H9 (cell line): ENCODE results near the gene MAP2K1. TPM values are rescaled to one million over a fixed set of nuclear protein-coding genes. Genes with fewer than 3 reads are reported as not detected.

ENCODE experiments used
- DNase-seq: peaks from one replicate; pipeline ENCODE4 v3.0.0-alpha.2; 2017
- H2AFZ ChIP-seq: one replicate; pipeline ENCODE4 v1.6.1; 2013; ENCODE audit warnings: mild to moderate bottlenecking, low read length, control low read depth, moderate library complexity
- H2AK5ac ChIP-seq: 2 replicates; pipeline ENCODE4 v1.6.1; 2013; ENCODE audit warnings: low read length, control low read depth, mixed read lengths; ENCODE audit not compliant: insufficient read length
- H2BK120ac ChIP-seq: one replicate; pipeline ENCODE4 v1.6.1; 2013; ENCODE audit warnings: low read depth, mild to moderate bottlenecking, low read length, control low read depth, inconsistent platforms; ENCODE audit not compliant: poor library complexity, severe bottlenecking
- H2BK12ac ChIP-seq: 2 replicates; pipeline ENCODE4 v1.6.1; 2013; ENCODE audit warnings: low read length, control low read depth, mixed read lengths, low read depth; ENCODE audit not compliant: insufficient read length
- H2BK15ac ChIP-seq: 2 replicates; pipeline ENCODE4 v1.6.1; 2013; ENCODE audit warnings: low read depth, low read length, control low read depth
- H2BK20ac ChIP-seq: one replicate; pipeline ENCODE4 v1.6.1; 2013; ENCODE audit warnings: low read depth, mild to moderate bottlenecking, low read length, control low read depth, inconsistent platforms; ENCODE audit not compliant: poor library complexity, severe bottlenecking
- H2BK5ac ChIP-seq: 2 replicates; pipeline ENCODE4 v1.6.1; 2013; ENCODE audit warnings: low read length, control low read depth, mixed read lengths; ENCODE audit not compliant: insufficient read length
- H3K14ac ChIP-seq: 2 replicates; pipeline ENCODE4 v1.6.1; 2013; ENCODE audit warnings: low read length, control low read depth; ENCODE audit not compliant: insufficient read depth
- H3K18ac ChIP-seq: 2 replicates; pipeline ENCODE4 v1.6.1; 2013; ENCODE audit warnings: low read depth, mild to moderate bottlenecking, mixed read lengths, low read length, control low read depth; ENCODE audit not compliant: insufficient read length
- H3K23ac ChIP-seq: 2 replicates; pipeline ENCODE4 v1.6.1; 2013; ENCODE audit warnings: low read length, control low read depth, mixed read lengths, low read depth; ENCODE audit not compliant: insufficient read length
- H3K23me2 ChIP-seq: 2 replicates; pipeline ENCODE4 v1.6.1; 2013; ENCODE audit warnings: low read depth, mild to moderate bottlenecking, mixed read lengths, low read length, control low read depth; ENCODE audit not compliant: insufficient read length, poor library complexity, severe bottlenecking
- H3K27ac ChIP-seq: 2 replicates; pipeline ENCODE4 v1.5.1; 2013; ENCODE audit warnings: low read length, control low read depth, mixed read lengths, low read depth; ENCODE audit not compliant: insufficient read length
- H3K27me3 ChIP-seq: 2 replicates; pipeline ENCODE4 v1.6.1; 2013; ENCODE audit warnings: low read length, control low read depth, inconsistent platforms; ENCODE audit not compliant: insufficient read depth
- H3K4ac ChIP-seq: 2 replicates; pipeline ENCODE4 v1.6.1; 2013; ENCODE audit warnings: low read depth, mild to moderate bottlenecking, control low read depth, inconsistent platforms, low read length, moderate library complexity
- H3K4me1 ChIP-seq: 2 replicates; pipeline ENCODE4 v1.6.1; 2013; ENCODE audit warnings: low read length, control low read depth, inconsistent platforms; ENCODE audit not compliant: insufficient read depth
- H3K4me2 ChIP-seq: 2 replicates; pipeline ENCODE4 v1.6.1; 2013; ENCODE audit warnings: low read length, control low read depth, mixed read lengths; ENCODE audit not compliant: insufficient read length, insufficient read depth
- H3K56ac ChIP-seq: 2 replicates; pipeline ENCODE4 v1.6.1; 2013; ENCODE audit warnings: low read depth, mild to moderate bottlenecking, mixed read lengths, low read length, control low read depth; ENCODE audit not compliant: insufficient read length
- H3K79me1 ChIP-seq: 2 replicates; pipeline ENCODE4 v1.6.1; 2013; ENCODE audit warnings: low read depth, mild to moderate bottlenecking, moderate library complexity, low read length, control low read depth, inconsistent platforms; ENCODE audit not compliant: insufficient read depth, poor library complexity, severe bottlenecking
- H3K79me2 ChIP-seq: 2 replicates; pipeline ENCODE4 v1.6.1; 2013; ENCODE audit warnings: low read length, control low read depth, inconsistent platforms; ENCODE audit not compliant: insufficient read depth
- H3K9ac ChIP-seq: 2 replicates; pipeline ENCODE4 v1.6.1; 2013; ENCODE audit warnings: low read length, control low read depth, mixed read lengths; ENCODE audit not compliant: insufficient read length; ENCODE audit errors: extremely low read depth
- H3K9me3 ChIP-seq: one replicate; pipeline ENCODE4 v1.6.1; 2013; ENCODE audit warnings: low read depth, low read length, inconsistent platforms; ENCODE audit not compliant: control insufficient read depth
- H3T11ph ChIP-seq: one replicate; pipeline ENCODE4 v1.6.1; 2013; ENCODE audit warnings: mild to moderate bottlenecking, low read length, control low read depth, inconsistent platforms
- H4K20me1 ChIP-seq: one replicate; pipeline ENCODE4 v1.6.1; 2013; ENCODE audit not compliant: control insufficient read depth, insufficient read length, insufficient read depth
- H4K5ac ChIP-seq: 2 replicates; pipeline ENCODE4 v1.6.1; 2013; ENCODE audit warnings: low read depth, mild to moderate bottlenecking, mixed read lengths, low read length, control low read depth; ENCODE audit not compliant: insufficient read length
- H4K8ac ChIP-seq: replicated peaks from 2 replicates; pipeline ENCODE4 v1.6.1; 2013; ENCODE audit warnings: low read length, control low read depth, mixed read lengths, low read depth; ENCODE audit not compliant: insufficient read length
- H4K91ac ChIP-seq: 2 replicates; pipeline ENCODE4 v1.6.1; 2013; ENCODE audit warnings: low read depth, mild to moderate bottlenecking, moderate library complexity, mixed read lengths, low read length, control low read depth; ENCODE audit not compliant: insufficient read length
- H3K27ac Mint-ChIP-seq, 3 experiments: 2 replicates in 2 of 3; 3 replicates in 1 of 3; pipeline ENCODE4 v1.8.0; 2020 to 2021; ENCODE audit warnings: mixed read lengths in 3 of 3, mild to moderate bottlenecking in 1 of 3, moderate library complexity in 1 of 3
- H3K27me3 Mint-ChIP-seq: 2 replicates; pipeline ENCODE4 v1.8.0; 2021; ENCODE audit warnings: low read depth, mild to moderate bottlenecking, moderate library complexity, mixed read lengths
- H3K36me3 Mint-ChIP-seq, 3 experiments: 2 replicates in 2 of 3; 3 replicates in 1 of 3; pipeline ENCODE4 v1.8.0; 2020 to 2021; ENCODE audit warnings: low read depth in 3 of 3, mixed read lengths in 3 of 3; ENCODE audit not compliant: insufficient read depth in 1 of 3
- H3K4me1 Mint-ChIP-seq, 2 experiments: 2 replicates each; pipeline ENCODE4 v1.8.0; 2020; ENCODE audit warnings: mixed read lengths in 2 of 2
- H3K4me3 Mint-ChIP-seq, 2 experiments: 2 replicates in 1 of 2; 3 replicates in 1 of 2; pipeline ENCODE4 v1.8.0; 2020 to 2021; ENCODE audit warnings: mild to moderate bottlenecking in 2 of 2, mixed read lengths in 2 of 2, moderate library complexity in 1 of 2
- H3K9me3 Mint-ChIP-seq, 2 experiments: 2 replicates in 1 of 2; 3 replicates in 1 of 2; pipeline ENCODE4 v1.8.0; 2020; ENCODE audit warnings: mild to moderate bottlenecking in 2 of 2, mixed read lengths in 2 of 2, moderate library complexity in 1 of 2
- CTCF ChIP-seq: fragments of 200-600 bp; sonication (generic); conservative IDR thresholded peaks from 3 replicates; pipeline ENCODE4 v1.8.0; 2021; ENCODE audit warnings: antibody characterized with exemption, mild to moderate bottlenecking
- WGBS: extraction: QIAGEN DNeasy Blood & Tissue Kit; methylation state at CpG from one replicate; pipeline ENCODE4 v1.1.7; 2013; ENCODE audit warnings: missing lambda C conversion rate, low lambda C conversion rate, mixed read lengths; ENCODE audit not compliant: insufficient read length; ENCODE audit errors: extremely low coverage; 5-methylcytosine and 5-hydroxymethylcytosine counted together
- total RNA-seq: library from RNA; stranded (reverse); gene quantifications from 2 replicates; pipeline ENCODE4 v1.2.1, GENCODE V29; 2021

MAP2K1 gene
- total RNA-seq, 1 experiment from 2014 or later: 50.8 TPM

DNA sequence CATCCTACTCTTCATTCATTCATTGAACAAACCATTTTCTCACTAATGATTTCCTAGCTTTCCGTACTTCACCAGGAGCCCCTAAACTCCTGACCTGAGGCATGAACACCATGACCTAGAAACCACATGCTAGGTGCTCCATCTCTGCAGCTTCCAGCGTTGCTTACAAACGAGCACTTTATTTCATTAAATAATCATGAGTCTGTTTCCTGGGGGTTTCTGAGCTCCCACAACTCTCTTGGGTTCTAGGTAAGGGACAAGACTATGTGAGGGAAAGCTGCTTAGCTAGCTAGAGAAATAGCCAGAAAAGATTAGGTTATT is 1.3 kb downstream of the MAP2K1 start:
- peaks cover 28 to 36% of the 10 kb centered on the region in 2 experiments for H3K4me1 Mint-ChIP-seq
- H3K27ac ChIP-seq: no peak overlapping the region
- peaks cover 10% of the 10 kb centered on the region for H3K23me2 ChIP-seq
- no peak overlapping the region for H3T11ph ChIP-seq
- no peak overlapping the region for H2BK120ac ChIP-seq
- H3K9me3 ChIP-seq: no peaks in the 10 kb centered on the region
- no peak overlapping the region for H3K23ac ChIP-seq
- H3K9ac ChIP-seq: peak overlapping the region; percentile 78
- TF ChIP-seq CTCF: no peak
- H3K36me3 Mint-ChIP-seq: peaks cover 8 to 12% (median 9%) of the 10 kb centered on the region in 3 experiments; a peak in 5 of 7 replicates
- no peak overlapping the region for H2BK15ac ChIP-seq
- peak overlapping the region in 1 of 3 experiments; percentile 94; a peak in 2 of 7 replicates for H3K27ac Mint-ChIP-seq
- no peak for DNase-seq
- no peak overlapping the region for H4K5ac ChIP-seq
- H3K4me2 ChIP-seq: peak overlapping the region; percentile 99
- peak overlapping the region; percentile 83 to 94 for H3K4me3 Mint-ChIP-seq
- H3K4ac ChIP-seq: no peak overlapping the region
- no CpG with 5 or more reads among the region's 3 CpGs for WGBS
- H3K27me3 ChIP-seq: no peaks in the 10 kb centered on the region
- H3K79me1 ChIP-seq: no peaks in the 10 kb centered on the region
- no peaks in the 10 kb centered on the region for H3K4me1 ChIP-seq
- no peak overlapping the region for H3K56ac ChIP-seq
- H3K18ac ChIP-seq: no peak overlapping the region
- no peaks in the 10 kb centered on the region for H4K20me1 ChIP-seq
- no peak overlapping the region for H3K14ac ChIP-seq
- no peak overlapping the region for H2BK5ac ChIP-seq
- H3K27me3 Mint-ChIP-seq: no peaks in the 10 kb centered on the region
- H2AFZ ChIP-seq: no peak overlapping the region
- no peak overlapping the region for H2BK20ac ChIP-seq
- no peaks in the 10 kb centered on the region; a peak in 1 of 5 replicates for H3K9me3 Mint-ChIP-seq
- H2BK12ac ChIP-seq: no peak overlapping the region
- no peak overlapping the region for H4K8ac ChIP-seq
- peaks cover 31% of the 10 kb centered on the region; the same call in 1 of the 2 replicates for H3K79me2 ChIP-seq
- no peak overlapping the region for H2AK5ac ChIP-seq
- no peak overlapping the region for H4K91ac ChIP-seq
